K562 (cell line): ENCODE results near the gene AEN. TPM values are rescaled to one million over a fixed set of nuclear protein-coding genes. Genes with fewer than 3 reads are reported as not detected.

Experiments
- ATAC-seq: fragments of 200-7000 bp; cut with Tn5 transposase; 3 replicates; pipeline ENCODE4 v1.9.1; 2020; ENCODE audit warnings: moderate library complexity
- BruUV-seq: library from RNA; stranded (reverse); fragments of 400-500 nt; replicated peaks from 2 replicates; lab custom pipeline; 2021; lab: Mats Ljungman, UMichigan
- CTCF ChIA-PET: fragments of 300-600 bp; formaldehyde crosslinking; extraction: SDS; loops from one replicate; lab custom pipeline; 2021; ENCODE audit warnings: low intra/inter-chr PET ratio; lab: Yijun Ruan, JAX
- POLR2A ChIA-PET: fragments of 300-600, 350-650 bp; sonication (Branson Sonifier 250); formaldehyde crosslinking; extraction: SDS; loops from one replicate; lab custom pipeline; 2021; ENCODE audit warnings: antibody characterized with exemption, inconsistent platforms; lab: Yijun Ruan, JAX
- DNase-seq, 4 experiments: peaks; one replicate each; pipeline versions ENCODE4 v3.0.0 to v3.0.0-alpha.2; 2011 to 2018; ENCODE audit warnings: low spot score in 3 of 4, mixed read lengths in 3 of 4; ENCODE audit errors: extremely low read depth in 1 of 4
- FAIRE-seq: peaks from 2 replicates; lab custom pipeline; 2011; peaks lifted over from hg19 to GRCh38; lab: Jason Lieb, UNC
- H2AFZ ChIP-seq: 2 replicates; pipeline ENCODE4 v1.6.0; 2011; ENCODE audit warnings: low read depth, low read length, control low read depth, inconsistent platforms
- H3K27ac ChIP-seq: fragments of 200-600 bp; 3 replicates; pipeline ENCODE4 v1.8.0; 2011; ENCODE audit warnings: low read depth, mild to moderate bottlenecking, control low read depth, inconsistent platforms, low read length, moderate library complexity, mixed read lengths; ENCODE audit errors: extremely low read depth
- H3K27me3 ChIP-seq, 2 experiments: fragments of 300-600 bp in 1 of 2; 2 replicates in 1 of 2; 3 replicates in 1 of 2; pipeline versions ENCODE4 v1.6.0 to v1.8.0; 2011; ENCODE audit warnings: inconsistent platforms in 2 of 2, low read length in 2 of 2, mild to moderate bottlenecking in 1 of 2, mixed read lengths in 1 of 2, moderate library complexity in 1 of 2; ENCODE audit not compliant: control insufficient read depth in 2 of 2, insufficient read depth in 2 of 2
- H3K36me3 ChIP-seq: fragments of 300-600 bp; 3 replicates; pipeline ENCODE4 v1.8.0; 2011; ENCODE audit warnings: mild to moderate bottlenecking, low read length, inconsistent platforms; ENCODE audit not compliant: control insufficient read depth, insufficient read depth
- H3K4me1 ChIP-seq, 2 experiments: fragments of 200-600 bp in 1 of 2; replicated peaks in 1 of 2; 2 replicates in 1 of 2; 3 replicates in 1 of 2; pipeline versions ENCODE4 v1.5.1 to v1.8.0; 2011; ENCODE audit warnings: inconsistent platforms in 2 of 2, low read length in 2 of 2, mild to moderate bottlenecking in 1 of 2, mixed read lengths in 1 of 2, moderate library complexity in 1 of 2; ENCODE audit not compliant: control insufficient read depth in 2 of 2, insufficient read depth in 2 of 2
- H3K4me2 ChIP-seq: 2 replicates; pipeline ENCODE4 v1.6.1; 2011; ENCODE audit warnings: low read length, control low read depth, inconsistent platforms, mixed read lengths; ENCODE audit not compliant: insufficient read depth
- H3K4me3 ChIP-seq: fragments of 200-600 bp; sonication (generic), shearing (Covaris generic); 2 replicates; pipeline ENCODE4 v1.5.1; 2016; ENCODE audit warnings: control low read depth, inconsistent platforms
- H3K79me2 ChIP-seq: fragments of 200-600 bp; 3 replicates; pipeline ENCODE4 v1.8.0; 2011; ENCODE audit warnings: low read length, inconsistent platforms; ENCODE audit not compliant: control insufficient read depth, insufficient read depth
- H3K9ac ChIP-seq, 2 experiments: 2 replicates each; pipeline versions ENCODE4 v1.6.0 to v1.6.1; 2011; ENCODE audit warnings: low read depth in 2 of 2, low read length in 2 of 2, control low read depth in 1 of 2, inconsistent platforms in 1 of 2, mild to moderate bottlenecking in 1 of 2, mixed read lengths in 1 of 2; ENCODE audit not compliant: insufficient read depth in 1 of 2
- H3K9me1 ChIP-seq: one replicate; pipeline ENCODE4 v1.6.0; 2011; ENCODE audit warnings: inconsistent platforms, mild to moderate bottlenecking, low read length, moderate library complexity; ENCODE audit not compliant: control insufficient read depth, insufficient read depth
- H3K9me3 ChIP-seq: replicated peaks from 2 replicates; pipeline ENCODE4 v1.5.1; 2011; ENCODE audit warnings: low read depth, low read length, inconsistent platforms; ENCODE audit not compliant: control insufficient read depth, insufficient read depth
- H4K20me1 ChIP-seq: replicated peaks from 2 replicates; pipeline ENCODE4 v1.6.1; 2011; ENCODE audit warnings: low read length, inconsistent platforms, mixed read lengths; ENCODE audit not compliant: control insufficient read depth, insufficient read depth
- E2F5 ChIP-seq: sonication (generic); formaldehyde crosslinking; IDR thresholded peaks from 2 replicates; pipeline ENCODE4 v1.8.0; 2022; ENCODE audit warnings: mild to moderate bottlenecking, missing genetic modification reagents
- HDAC1 ChIP-seq, 2 experiments: fragments of 450-650 bp; IDR thresholded peaks; 2 replicates each; pipeline ENCODE4 v1.6.1; 2016 to 2017; ENCODE audit warnings: inconsistent platforms in 1 of 2, mild to moderate bottlenecking in 1 of 2, moderate library complexity in 1 of 2
- HNRNPH1 ChIP-seq: fragments of 200-400 bp; formaldehyde crosslinking; optimal IDR thresholded peaks from 2 replicates; pipeline ENCODE3; 2017; ENCODE audit warnings: low read depth, mild to moderate bottlenecking, low read length, moderate library complexity
- KAT7 ChIP-seq: sonication (generic); formaldehyde crosslinking; IDR thresholded peaks from 2 replicates; pipeline ENCODE4 v1.8.0; 2022; ENCODE audit warnings: missing genetic modification reagents, mild to moderate bottlenecking, borderline replicate concordance
- LCOR ChIP-seq: sonication (generic); formaldehyde crosslinking; IDR thresholded peaks from 2 replicates; pipeline ENCODE4 v1.8.0; 2022; ENCODE audit warnings: mild to moderate bottlenecking, missing genetic modification reagents
- MAFF ChIP-seq: IDR thresholded peaks from 2 replicates; pipeline ENCODE4 v1.6.1; 2012; ENCODE audit warnings: low read length, improper control_type of control experiment
- PKNOX1 ChIP-seq: fragments of 450-650 bp; IDR thresholded peaks from 2 replicates; pipeline ENCODE4 v1.6.1; 2016
- PML ChIP-seq: IDR thresholded peaks from 2 replicates; pipeline ENCODE4 v1.6.1; 2012; ENCODE audit warnings: low read length, inconsistent platforms
- POLR2A ChIP-seq: fragments of 450-650 bp; conservative IDR thresholded peaks from 2 replicates; pipeline ENCODE4 v1.6.1; 2016
- TAF1 ChIP-seq: IDR thresholded peaks from 2 replicates; pipeline ENCODE4 v1.6.1; 2011; ENCODE audit warnings: mild to moderate bottlenecking, low read length, moderate library complexity; ENCODE audit not compliant: insufficient read depth, control insufficient read depth, severe bottlenecking; ENCODE audit errors: extremely low read depth
- TBP ChIP-seq: optimal IDR thresholded peaks from 2 replicates; pipeline ENCODE3; 2011; ENCODE audit warnings: low read depth, low read length, improper control_type of control experiment
- THAP7 ChIP-seq: fragments of 250-450 bp; sonication (Bioruptor Pico); IDR thresholded peaks from 2 replicates; pipeline ENCODE4 v1.5.0; 2021
- ZHX1 ChIP-seq: fragments of 150-350 bp; conservative IDR thresholded peaks from 2 replicates; pipeline ENCODE4 v1.6.1; 2014; ENCODE audit warnings: low read length
- WGBS: fragments of 100-300 bp; shearing (Covaris generic); methylation state at CpG from one replicate; pipeline ENCODE4 v1.1.6; 2016; ENCODE audit warnings: low coverage, mixed read lengths; ENCODE audit not compliant: insufficient coverage; ENCODE audit errors: missing lambda C conversion rate; 5-methylcytosine and 5-hydroxymethylcytosine counted together
- in situ Hi-C: fragments of 300-500 bp; cut with MboI; formaldehyde crosslinking; loops from 4 replicates; pipeline ENCODE4 v1.15.0; 2018; ENCODE audit warnings: inconsistent platforms, mixed read lengths
- intact Hi-C: fragments of 100-400 bp; cut with micrococcal nuclease; formaldehyde crosslinking; loops from 2 replicates; pipeline ENCODE4 v1.14.2; 2022
- polyA plus RNA-seq, 8 experiments: library from polyadenylated mRNA; depleted of rRNA in 4 of 8; stranded (reverse) in 5 of 8; unstranded in 3 of 8; fragments of >200 nt; fragmentation: Nextera tagmentation in 2 of 8; fragmentation: Illumina TruSeq in 1 of 8; extraction: Ambion mirVana in 2 of 8; extraction: Trizol in 1 of 8; gene quantifications; 2 replicates each; pipeline versions ENCODE4 v1.2.1 to v1.2.3, GENCODE V29; 2011 to 2014; ENCODE audit warnings: inconsistent platforms in 1 of 8, missing spikeins in 1 of 8
- total RNA-seq, 7 experiments: library from RNA; depleted of rRNA in 6 of 7; stranded (reverse); fragments of >200 nt in 6 of 7; fragmentation: Illumina TruSeq in 2 of 7; extraction: Trizol in 2 of 7; gene quantifications; 2 replicates each; pipeline versions ENCODE4 v1.2.1 to v1.2.3, GENCODE V29; 2011 to 2021; ENCODE audit warnings: low replicate concordance in 1 of 7
- TF ChIP-seq, protein P1 (sequence below): fragments of 450-650 bp; IDR thresholded peaks from 2 replicates; pipeline ENCODE4 v1.6.1; 2014; ENCODE audit warnings: low read depth, mild to moderate bottlenecking, moderate library complexity, borderline replicate concordance

Gene AEN
- total and polyA plus RNA-seq, 9 of the 15 experiments (the other 6 are each of a cell fraction or from before 2014, with no cell fraction given), result 9.0 to 51.0 (median 32.8) TPM

DNA sequence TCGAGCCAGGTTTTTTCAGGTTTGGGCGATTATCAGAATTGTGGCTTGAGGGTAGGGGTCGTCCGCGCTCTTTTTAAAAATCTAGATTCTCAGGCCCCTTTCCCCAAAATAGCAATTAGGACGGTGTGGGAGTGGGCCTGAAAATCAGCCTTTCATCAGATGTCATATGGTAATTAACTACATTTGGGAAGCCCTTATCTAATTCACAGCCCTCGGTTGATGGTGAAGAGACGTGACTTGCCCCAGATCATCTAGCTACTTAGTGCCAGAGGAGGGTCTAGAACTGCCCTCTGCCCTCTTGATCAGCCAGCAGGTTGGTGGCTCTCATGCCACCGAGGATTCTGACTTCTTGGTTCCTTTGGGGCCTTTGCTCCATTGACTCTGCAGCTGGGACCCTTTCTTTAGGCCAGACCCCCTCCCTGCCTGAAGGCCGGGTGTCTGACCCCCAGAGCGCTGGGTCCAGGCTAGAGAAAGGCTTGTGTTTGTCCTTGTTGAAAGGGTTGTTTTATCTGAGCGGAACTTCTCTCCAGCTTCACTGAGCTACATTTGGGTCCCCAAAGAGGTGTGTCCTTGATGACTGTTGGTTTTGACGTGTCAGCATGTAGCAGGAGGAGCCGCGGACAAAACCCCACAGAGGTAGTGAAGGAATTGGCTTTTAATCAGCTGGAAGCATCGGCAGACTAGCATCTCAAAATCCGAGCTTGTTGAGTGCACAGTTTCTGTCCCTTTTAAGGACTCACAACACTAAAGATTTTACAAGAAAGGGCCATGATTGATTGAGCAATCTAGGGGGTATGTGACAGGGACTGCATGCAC lies 857 bp downstream of the AEN start:
- intact Hi-C loops (no loop called here), in situ Hi-C loops (no loop called here)
- peaks cover 14 to 24% of the 10 kb centered on the region in 2 experiments; a peak in 4 of 5 replicates for H3K4me1 ChIP-seq
- peak; percentile 96 for FAIRE-seq
- peaks cover 63% of the 10 kb centered on the region for H3K79me2 ChIP-seq
- no peaks in the 10 kb centered on the region for H3K27me3 ChIP-seq
- ChIA-PET CTCF (no interaction called here), POLR2A (interaction anchor here (0.6 to 1.8 kb wide), 6 partner anchors 9 to 167 kb away, joined by 3 to 6 read pairs (median 4); no protein-coding TSS in a partner anchor)
- H3K4me2 ChIP-seq, result peak overlapping the region; percentile 91
- H4K20me1 ChIP-seq, result peaks cover 30% of the 10 kb centered on the region
- peaks cover 41% of the 10 kb centered on the region for H3K36me3 ChIP-seq
- TSS peak; percentile 50 for BruUV-seq
- peak; percentile 66 for ATAC-seq
- 0% methylated on average over 16 of the region's 17 CpGs for WGBS
- peak overlapping the region; percentile 87 to 97 for H3K9ac ChIP-seq
- peak overlapping the region; percentile 68 for H3K4me3 ChIP-seq
- no peaks in the 10 kb centered on the region for H3K9me3 ChIP-seq
- H3K27ac ChIP-seq, result peak overlapping the region; percentile 91
- H3K9me1 ChIP-seq, result no peaks in the 10 kb centered on the region
- H2AFZ ChIP-seq, result no peak overlapping the region
- DNase-seq, result peak in 2 of 4 experiments; percentile 64 to 80
- TF ChIP-seq HDAC1 (IDR thresholded peaks at IDR 0.05), result peak in 1 of 2 experiments; percentile 48; a peak in 2 of 4 replicates
- TF ChIP-seq PML, result no peak; the same call in 1 of the 2 replicates
- no peak for TF ChIP-seq THAP7 (CRISPR knock-in tag)
- TF ChIP-seq ZHX1, result no peak
- TF ChIP-seq MAFF, result peak; percentile 84
- TF ChIP-seq POLR2A, result 0 out of 2 replicates have a peak, but pooled peaks have one; percentile 26
- peak; percentile 42 for TF ChIP-seq TBP
- peak; percentile 68; the same call in 1 of the 2 replicates for TF ChIP-seq LCOR (CRISPR knock-in tag)
- TF ChIP-seq, protein P1, sequence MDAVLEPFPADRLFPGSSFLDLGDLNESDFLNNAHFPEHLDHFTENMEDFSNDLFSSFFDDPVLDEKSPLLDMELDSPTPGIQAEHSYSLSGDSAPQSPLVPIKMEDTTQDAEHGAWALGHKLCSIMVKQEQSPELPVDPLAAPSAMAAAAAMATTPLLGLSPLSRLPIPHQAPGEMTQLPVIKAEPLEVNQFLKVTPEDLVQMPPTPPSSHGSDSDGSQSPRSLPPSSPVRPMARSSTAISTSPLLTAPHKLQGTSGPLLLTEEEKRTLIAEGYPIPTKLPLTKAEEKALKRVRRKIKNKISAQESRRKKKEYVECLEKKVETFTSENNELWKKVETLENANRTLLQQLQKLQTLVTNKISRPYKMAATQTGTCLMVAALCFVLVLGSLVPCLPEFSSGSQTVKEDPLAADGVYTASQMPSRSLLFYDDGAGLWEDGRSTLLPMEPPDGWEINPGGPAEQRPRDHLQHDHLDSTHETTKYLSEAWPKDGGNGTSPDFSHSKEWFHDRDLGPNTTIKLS, result peak; percentile 18; the same call in 1 of the 2 replicates
- TF ChIP-seq KAT7 (CRISPR knock-in tag), result peak; percentile 73; the same call in 1 of the 2 replicates
- peak; percentile 39 for TF ChIP-seq PKNOX1
- no peak for TF ChIP-seq HNRNPH1
- peak; percentile 21 for TF ChIP-seq TAF1
- no peak for TF ChIP-seq E2F5
